ENCODE results near the gene CETN3. TPM values are rescaled to one million over a fixed set of nuclear protein-coding genes. Genes with fewer than 3 reads are reported as not detected.

CETN3 gene
- total RNA-seq (2021; fragmentation: NEBNext Ultra II Directional; extraction: Animal tissue kit (Norgen Biotek cat#: 25700)) (38.4 and 43.8 TPM in 2 replicates), polyA plus RNA-seq (2011; rRNA removed) (2.8 and 4.8 TPM in 2 replicates), polyA minus RNA-seq (2011; rRNA and poly(A)+ RNA removed) (1.1 and 1.2 TPM in 2 replicates)
- polyA plus RNA-seq (2011; cell fraction: cytosol; rRNA removed) = 22.0 TPM
- 0.96 TPM for polyA plus RNA-seq (2011; cell fraction: nucleus; rRNA removed)
- polyA plus RNA-seq (2012, experiment 1 of 2) = 20.8 to 48.4 TPM (median 22.5 TPM) in 4 replicates
- polyA plus RNA-seq (2012, experiment 2 of 2) = 13.2 TPM
- 22.6 TPM for polyA plus RNA-seq (2013, experiment 1 of 2)
- polyA plus RNA-seq (2013, experiment 2 of 2) = 22.4 TPM
- polyA minus RNA-seq (2011; cell fraction: cytosol; rRNA and poly(A)+ RNA removed) = 7.6 TPM
- polyA minus RNA-seq (2011; cell fraction: nucleus; rRNA and poly(A)+ RNA removed) = 4.6 TPM
- long read RNA-seq, experiment 1, transcript CETN3-201 (5 exons, 2,432 nt) = major isoform, 14 of 28 reads
- long read RNA-seq, experiment 1, partial matches to known transcripts = 7 of 28 reads
- long read RNA-seq, experiment 1, other reads (novel, unspliced or antisense) = 7 of 28 reads
- long read RNA-seq, experiment 2, transcript CETN3-201 (5 exons, 2,432 nt) = major isoform, 77 of 79 reads
- long read RNA-seq, experiment 2, partial matches to known transcripts = 0 of 79 reads
- long read RNA-seq, experiment 2, other reads (novel, unspliced or antisense) = 2 of 79 reads

GRCh38 chr5:90409318-90410177, at the start of gene CETN3:
Gene CETN3 (minus strand): TSS chr5:90409756. CDS start chr5:90409661, 95 bp downstream.
- H2AFZ ChIP-seq (ENCODE audit: low read length) = peak within 1 kb of the TSS; percentile 97
- no peak within 1 kb of the TSS for H2AK5ac ChIP-seq (ENCODE audit: low read depth, low read length)
- no peaks in the 10 kb centered on the region for H3K9me3 ChIP-seq (ENCODE audit: insufficient read depth in 2 of 2, low read depth in 1 of 2, low read length in 1 of 2)
- peak within 1 kb of the TSS; percentile 91 for H3K27ac ChIP-seq (ENCODE audit: low read depth, low read length)
- peak within 1 kb of the TSS; percentile 36 for H2BK120ac ChIP-seq (replicated peaks; ENCODE audit: low read depth, low read length)
- H3K4ac ChIP-seq (replicated peaks; ENCODE audit: insufficient read length, low read depth, low read length) = peak within 1 kb of the TSS; percentile 91
- H3K23me2 ChIP-seq (ENCODE audit: low read depth, low read length) = peaks cover 11% of the 10 kb centered on the region
- H3K4me3 ChIP-seq (ENCODE audit: extremely low read depth in 1 of 4, insufficient read depth in 2 of 4, low read depth in 3 of 4, low read length in 4 of 4) = peak within 1 kb of the TSS; percentile 81 to 96 (median 93)
- peak within 1 kb of the TSS; percentile 75 for H3K56ac ChIP-seq (replicated peaks; ENCODE audit: insufficient read length, low read depth, low read length)
- H3K4me1 ChIP-seq (replicated peaks in 1 of 4; ENCODE audit: control insufficient read depth in 3 of 4, insufficient read depth in 4 of 4, low read length in 3 of 4) = peaks cover 0 to 4% (median 0%) of the 10 kb centered on the region in 4 experiments; a peak in 2 of 7 replicates
- FAIRE-seq (peak; percentile 91), DNase-seq (ENCODE audit: low read depth in 1 of 2, low spot score in 2 of 2) (peak; percentile 78 to 88)
- no peak within 1 kb of the TSS for H3K23ac ChIP-seq (ENCODE audit: insufficient read length)
- ChIA-PET CTCF (ENCODE audit: partially characterized antibody) (interaction anchor here (0.6 to 2.6 kb wide), 9 partner anchors 11 to 144 kb away, joined by 3 to 6 read pairs (median 4); no protein-coding TSS in a partner anchor), POLR2A (ENCODE audit: partially characterized antibody) (interaction anchor here (0.6 to 2.1 kb wide), 32 partner anchors 8 to 871 kb away, joined by 3 to 17 read pairs (median 4); partner anchors contain the start of genes LYSMD3, MBLAC2 and POLR3G)
- peak within 1 kb of the TSS; percentile 83 to 86 for H3K4me2 ChIP-seq (ENCODE audit: insufficient read depth in 1 of 2, low read depth in 2 of 2, low read length in 2 of 2)
- H3K36me3 ChIP-seq (ENCODE audit: control insufficient read depth in 2 of 4, insufficient read depth in 4 of 4, low read length in 3 of 4) = peaks cover 0 to 22% (median 4%) of the 10 kb centered on the region in 4 experiments; a peak in 4 of 8 replicates
- peak within 1 kb of the TSS; percentile 87; the same call in 1 of the 2 replicates for H4K8ac ChIP-seq (ENCODE audit: extremely low read depth, insufficient read depth, low read length)
- H3K79me1 ChIP-seq (ENCODE audit: low read depth, low read length) = no peaks in the 10 kb centered on the region
- H3K9ac ChIP-seq (replicated peaks in 1 of 4; ENCODE audit: extremely low read depth in 1 of 4, low read depth in 3 of 4, low read length in 3 of 4) = peak within 1 kb of the TSS; percentile 95 to 97 (median 96)
- H2BK15ac ChIP-seq (ENCODE audit: low read length) = peak within 1 kb of the TSS; percentile 89; the same call in 1 of the 2 replicates
- H2BK12ac ChIP-seq (ENCODE audit: low read depth, low read length) = peak within 1 kb of the TSS; percentile 85
- no peaks in the 10 kb centered on the region for H3K27me3 ChIP-seq (replicated peaks in 1 of 4; ENCODE audit: control insufficient read depth in 3 of 4, extremely low read depth in 1 of 4, insufficient read depth in 3 of 4, low read length in 3 of 4)
- H4K20me1 ChIP-seq (replicated peaks in 1 of 2; ENCODE audit: control insufficient read depth in 1 of 2, insufficient read depth in 2 of 2, low read length in 2 of 2) = no peaks in the 10 kb centered on the region
- H3K14ac ChIP-seq (ENCODE audit: insufficient read length) = no peak within 1 kb of the TSS
- 1% methylated on average over 47 of the region's 51 CpGs; no CpG with 5 or more reads in 1 of the 2 experiments for WGBS, 2 experiments (ENCODE audit: extremely low coverage in 1 of 2, insufficient coverage in 1 of 2, insufficient read length in 1 of 2, insufficient replicate concordance in 2 of 2, low coverage in 1 of 2, low lambda C conversion rate in 2 of 2, missing lambda C conversion rate in 1 of 2)
- H4K91ac ChIP-seq (replicated peaks; ENCODE audit: insufficient read length, low read length) = peak within 1 kb of the TSS; percentile 95
- no peak within 1 kb of the TSS for H2BK20ac ChIP-seq (ENCODE audit: low read length)
- H3K79me2 ChIP-seq (ENCODE audit: control insufficient read depth in 1 of 2, insufficient read depth in 2 of 2, low read length in 2 of 2) = peaks cover 0 to 17% of the 10 kb centered on the region in 2 experiments; a peak in 2 of 4 replicates
- peak within 1 kb of the TSS; percentile 97 for H2BK5ac ChIP-seq (ENCODE audit: low read depth, low read length)
- H4K5ac ChIP-seq (ENCODE audit: insufficient read length, low read depth, low read length) = peak within 1 kb of the TSS; percentile 98
- peak within 1 kb of the TSS; percentile 99 for H3K18ac ChIP-seq (ENCODE audit: extremely low read depth, low read length)

Measured in H1 (cell line).